Esophagus squamous epithelium (tissue), 4 donors: ENCODE measurements around the gene ADAMTS12.

Experiments used
- POLR2A ChIP-seq, 4 donors: fragments of 450-650 bp; IDR thresholded peaks; one replicate each; pipeline ENCODE4 v1.6.1; 2017; ENCODE audit warnings: antibody characterized with exemption in 4 of 4, mild to moderate bottlenecking in 4 of 4, moderate library complexity in 3 of 4
- TF ChIP-seq, protein P1 (sequence below), 6 experiments: fragments of 450-650 bp in 4 of 6; fragments of 200-600 bp in 2 of 6; sonication (generic) in 2 of 6; IDR thresholded peaks; one replicate each; pipeline ENCODE4 v1.5.1; 2016 to 2019; ENCODE audit warnings: antibody characterized with exemption in 6 of 6, mild to moderate bottlenecking in 4 of 6, moderate library complexity in 4 of 6

DNA sequence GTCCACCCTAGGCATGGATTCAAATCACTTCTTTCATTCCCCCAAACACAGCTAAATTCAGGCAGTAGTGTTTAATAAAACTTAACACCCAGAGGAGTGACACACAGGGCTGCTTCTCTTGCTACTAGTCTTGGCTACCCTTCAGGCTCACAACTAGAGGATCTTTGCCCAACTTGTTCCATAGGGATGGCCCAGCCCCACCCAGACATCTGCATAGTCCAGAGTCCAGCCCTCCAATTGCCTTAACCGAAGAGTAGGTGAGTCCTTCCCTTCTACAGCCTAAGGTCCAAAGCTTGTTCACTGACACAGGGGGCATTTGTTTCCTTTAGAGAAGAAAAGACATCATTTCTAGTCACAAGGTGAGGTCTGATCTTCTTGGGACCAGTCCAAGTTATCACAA is 29.2 kb upstream of the ADAMTS12 start:
- TF ChIP-seq, protein P1, sequence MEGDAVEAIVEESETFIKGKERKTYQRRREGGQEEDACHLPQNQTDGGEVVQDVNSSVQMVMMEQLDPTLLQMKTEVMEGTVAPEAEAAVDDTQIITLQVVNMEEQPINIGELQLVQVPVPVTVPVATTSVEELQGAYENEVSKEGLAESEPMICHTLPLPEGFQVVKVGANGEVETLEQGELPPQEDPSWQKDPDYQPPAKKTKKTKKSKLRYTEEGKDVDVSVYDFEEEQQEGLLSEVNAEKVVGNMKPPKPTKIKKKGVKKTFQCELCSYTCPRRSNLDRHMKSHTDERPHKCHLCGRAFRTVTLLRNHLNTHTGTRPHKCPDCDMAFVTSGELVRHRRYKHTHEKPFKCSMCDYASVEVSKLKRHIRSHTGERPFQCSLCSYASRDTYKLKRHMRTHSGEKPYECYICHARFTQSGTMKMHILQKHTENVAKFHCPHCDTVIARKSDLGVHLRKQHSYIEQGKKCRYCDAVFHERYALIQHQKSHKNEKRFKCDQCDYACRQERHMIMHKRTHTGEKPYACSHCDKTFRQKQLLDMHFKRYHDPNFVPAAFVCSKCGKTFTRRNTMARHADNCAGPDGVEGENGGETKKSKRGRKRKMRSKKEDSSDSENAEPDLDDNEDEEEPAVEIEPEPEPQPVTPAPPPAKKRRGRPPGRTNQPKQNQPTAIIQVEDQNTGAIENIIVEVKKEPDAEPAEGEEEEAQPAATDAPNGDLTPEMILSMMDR (IDR thresholded peaks at IDR 0.05) = no peak
- no peak for TF ChIP-seq POLR2A (IDR thresholded peaks at IDR 0.05)
